KOPT-K1 (cell line): ENCODE results near the gene APLNR.
"Not testable (repeated sequence)": the region's sequence is repeated elsewhere in the genome, so short reads cannot be mapped to it uniquely, and the experiment has no call there.

Experiments used
- H3K27ac ChIP-seq: fragments of 200-600 bp; sonication (generic); 2 replicates; pipeline ENCODE4 v1.5.1; 2016; ENCODE audit warnings: antibody characterized with exemption, mild to moderate bottlenecking, low read depth, low read length; ENCODE audit not compliant: poor library complexity, severe bottlenecking
- H3K36me3 ChIP-seq: fragments of 200-600 bp; sonication (generic); 2 replicates; pipeline ENCODE4 v1.5.1; 2017; ENCODE audit warnings: antibody characterized with exemption, mild to moderate bottlenecking, low read length, moderate library complexity; ENCODE audit not compliant: insufficient read depth
- H3K9me3 ChIP-seq: fragments of 200-600 bp; sonication (generic); 2 replicates; pipeline ENCODE4 v1.5.1; 2017; ENCODE audit warnings: antibody characterized with exemption, low read length, mild to moderate bottlenecking; ENCODE audit not compliant: insufficient read depth, poor library complexity, severe bottlenecking

Gene APLNR

DNA sequence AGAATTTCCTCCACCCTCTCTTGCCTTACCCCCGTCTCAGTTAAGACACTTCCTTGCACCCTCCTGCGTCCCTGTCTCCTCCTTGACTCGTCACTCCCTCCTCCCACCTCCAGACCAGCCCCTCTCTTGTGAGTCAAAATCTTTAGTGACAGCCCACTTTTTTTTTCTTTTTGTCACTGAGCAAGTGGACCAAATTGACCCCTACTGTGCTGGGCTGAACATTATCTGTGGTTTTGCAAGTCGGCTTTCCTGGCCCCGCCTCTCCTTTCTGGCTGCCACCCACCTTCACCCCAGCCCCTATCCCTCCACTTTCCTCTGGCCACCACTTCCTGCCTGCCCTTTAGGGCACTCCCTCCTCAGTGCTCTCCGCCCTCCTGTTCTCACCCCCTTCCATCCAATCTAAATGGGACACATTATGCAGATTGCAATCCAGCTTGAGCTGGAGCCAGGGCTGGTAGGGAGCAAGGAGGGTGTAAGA lies at the start of gene APLNR:
Gene APLNR, minus strand, starts transcription at position 47 of the 478 bp plus-strand sequence. CDS start 246 bp downstream, outside the sequence.
- no peaks in the 10 kb centered on the region for H3K36me3 ChIP-seq
- no peak within 1 kb of the TSS for H3K27ac ChIP-seq
- no peaks in the 10 kb centered on the region for H3K9me3 ChIP-seq

GRCh38 chr11:57283231-57283990 lies 46.4 kb upstream of the APLNR start:
- H3K27ac ChIP-seq, result no peak overlapping the region
- no peaks in the 10 kb centered on the region for H3K36me3 ChIP-seq
- H3K9me3 ChIP-seq, result no peaks in the 10 kb centered on the region

DNA sequence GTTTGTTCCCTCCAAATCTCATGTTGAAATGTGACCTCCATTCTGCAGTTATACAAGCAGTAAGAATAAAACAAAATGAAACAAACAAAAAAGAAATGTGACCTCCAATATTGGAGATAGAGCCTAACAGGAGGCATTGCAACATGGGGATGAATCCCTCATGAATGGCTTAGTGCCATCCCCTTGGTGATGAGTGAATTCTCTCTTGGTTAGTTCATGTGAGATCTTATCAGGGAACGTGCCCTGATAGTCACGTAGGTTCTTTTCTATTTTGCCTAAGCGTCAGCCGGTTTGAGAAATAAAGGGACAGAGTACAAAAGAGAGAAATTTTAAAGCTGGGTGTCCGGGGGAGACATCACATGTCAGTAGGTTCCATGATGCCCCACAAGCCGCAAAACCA lies 44.5 kb upstream of the APLNR start:
- not testable (repeated sequence) for H3K9me3 ChIP-seq, H3K27ac ChIP-seq, H3K36me3 ChIP-seq

- H3K9me3 ChIP-seq, result no peaks in the 10 kb centered on the region
- no peaks in the 10 kb centered on the region for H3K36me3 ChIP-seq
- no peak overlapping the region for H3K27ac ChIP-seq
These were observed 42.1 kb upstream of the APLNR start for GRCh38 chr11:57279116-57279515.

GRCh38 chr11:57278721-57279095 lies 41.7 kb upstream of the APLNR start:
- no peaks in the 10 kb centered on the region for H3K9me3 ChIP-seq
- no peak overlapping the region for H3K27ac ChIP-seq
- H3K36me3 ChIP-seq, result no peaks in the 10 kb centered on the region

GRCh38 chr11:57277845-57278720 lies 41.0 kb upstream of the APLNR start:
- no peak overlapping the region for H3K27ac ChIP-seq
- no peaks in the 10 kb centered on the region for H3K9me3 ChIP-seq
- no peaks in the 10 kb centered on the region for H3K36me3 ChIP-seq

- no peak overlapping the region for H3K27ac ChIP-seq
- H3K9me3 ChIP-seq, result no peaks in the 10 kb centered on the region
- no peaks in the 10 kb centered on the region for H3K36me3 ChIP-seq
These were observed 40.1 kb upstream of the APLNR start for GRCh38 chr11:57276971-57277675.

DNA sequence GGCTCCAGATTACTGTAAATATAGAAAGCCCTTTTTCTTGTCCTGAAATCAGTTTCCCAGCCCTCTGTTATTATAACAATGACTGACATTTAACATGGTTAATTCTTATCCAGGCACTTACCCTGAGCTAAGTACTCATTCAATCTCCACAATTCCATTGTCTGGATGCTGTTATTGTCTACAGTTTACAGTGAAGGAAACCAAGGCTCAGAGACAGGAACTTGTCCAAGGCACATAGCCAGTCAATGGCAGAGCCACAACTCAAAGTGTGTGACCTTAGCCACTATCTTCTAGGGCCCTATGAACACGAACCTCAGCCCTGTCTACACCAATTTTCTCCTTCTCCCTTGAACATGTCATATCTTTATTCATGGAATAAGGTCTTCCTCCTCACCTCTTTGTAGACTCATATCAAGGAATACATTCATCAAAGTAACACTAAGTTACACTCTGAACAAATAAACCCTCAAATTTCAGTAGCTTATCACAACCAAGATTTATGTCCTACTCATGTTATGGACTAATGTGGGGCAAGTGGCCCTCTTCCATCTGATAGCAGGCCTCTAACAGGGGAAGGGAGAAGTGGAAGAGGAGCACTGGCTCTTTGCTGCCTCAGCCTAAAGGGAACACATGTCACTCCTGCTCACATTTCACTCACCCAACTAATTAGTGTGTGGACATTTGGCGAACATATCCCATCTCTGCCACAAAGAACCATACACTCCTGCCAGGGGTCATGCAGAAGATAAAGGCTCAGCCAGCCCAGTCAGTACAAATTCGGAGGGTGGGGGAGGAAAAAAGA lies 39.3 kb upstream of the APLNR start:
- Histone ChIP-seq H3K27ac (no peak overlapping the region), H3K9me3 (no peaks in the 10 kb centered on the region), H3K36me3 (no peaks in the 10 kb centered on the region)

GRCh38 chr11:57275582-57275981 lies 38.5 kb upstream of the APLNR start:
- Histone ChIP-seq H3K36me3 (no peaks in the 10 kb centered on the region), H3K27ac (no peak overlapping the region), H3K9me3 (no peaks in the 10 kb centered on the region)

GRCh38 chr11:57274904-57275498 lies 38.0 kb upstream of the APLNR start:
- Histone ChIP-seq H3K27ac (no peak overlapping the region), H3K36me3 (no peaks in the 10 kb centered on the region), H3K9me3 (no peaks in the 10 kb centered on the region)

- no peaks in the 10 kb centered on the region for H3K9me3 ChIP-seq
These were observed 36.5 kb upstream of the APLNR start for GRCh38 chr11:57273448-57274058.

DNA sequence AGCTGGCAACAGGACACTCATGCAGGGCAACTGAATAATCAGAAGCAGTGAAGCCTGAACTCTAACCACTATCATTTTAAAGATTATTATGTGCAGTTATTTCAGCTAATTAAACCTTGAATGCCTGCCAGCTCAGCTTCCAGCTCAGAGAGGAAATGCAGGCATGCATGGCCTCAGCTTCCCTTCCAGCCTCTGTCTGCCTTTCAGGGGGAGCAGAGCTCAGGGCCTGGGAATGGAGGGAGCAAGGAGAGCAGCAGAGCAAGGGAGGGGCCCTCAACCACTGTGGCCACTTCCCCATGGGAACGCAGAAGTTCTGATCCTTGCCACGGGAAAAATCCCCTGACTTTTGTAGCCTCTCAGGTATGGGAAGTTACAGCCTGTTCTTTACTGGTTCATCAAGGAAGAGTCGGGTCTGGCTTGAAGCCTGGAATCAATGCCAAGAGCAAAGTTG lies 32.5 kb upstream of the APLNR start:
- Histone ChIP-seq H3K36me3 (no peaks in the 10 kb centered on the region), H3K27ac (no peak overlapping the region), H3K9me3 (peaks cover 20% of the 10 kb centered on the region)

More at GRCh38 chr11:57273448-57274058, 36.5 kb upstream of the APLNR start:
- Histone ChIP-seq H3K27ac (no peak overlapping the region), H3K36me3 (no peaks in the 10 kb centered on the region)

DNA sequence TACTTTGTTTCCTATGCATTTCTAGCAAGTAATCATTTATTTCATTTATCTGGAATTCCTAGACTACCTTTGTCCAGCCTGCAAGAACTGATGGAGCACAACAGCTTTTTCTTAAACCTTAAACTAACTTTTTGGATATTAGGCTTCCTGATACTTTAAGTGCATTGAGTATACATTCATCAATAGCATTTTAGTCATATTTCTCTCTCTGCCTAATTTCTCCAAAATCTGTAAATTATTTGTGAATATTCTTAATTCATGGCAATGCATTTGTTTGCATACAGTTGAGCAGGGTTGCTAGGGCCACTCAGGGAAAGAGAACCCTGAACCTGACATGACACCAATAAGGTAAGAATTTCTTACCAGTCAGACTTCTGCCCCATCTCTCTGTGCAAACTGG lies 29.1 kb upstream of the APLNR start:
- no peaks in the 10 kb centered on the region for H3K36me3 ChIP-seq

DNA sequence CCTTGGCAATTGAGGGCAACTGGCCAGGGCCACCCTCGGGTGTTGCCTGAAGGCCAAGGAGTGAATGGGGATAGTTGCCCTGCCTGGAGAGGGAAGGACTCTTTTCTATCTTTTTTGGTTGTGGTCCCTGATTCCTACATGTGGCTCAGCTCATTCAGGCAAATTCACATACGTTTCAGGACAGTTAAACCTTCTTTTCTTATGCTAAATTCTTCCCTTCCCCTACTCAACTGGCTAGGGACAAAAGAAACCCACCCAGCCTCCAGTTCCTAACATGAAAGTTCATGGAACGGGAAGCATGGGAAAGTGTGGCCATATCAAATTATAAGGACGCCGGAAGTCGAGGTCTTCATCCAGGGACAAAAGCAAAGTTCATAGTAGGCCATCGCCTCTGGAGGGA lies 26.3 kb upstream of the APLNR start:
- peaks cover 20% of the 10 kb centered on the region for H3K9me3 ChIP-seq
- no peaks in the 10 kb centered on the region for H3K36me3 ChIP-seq
- no peak overlapping the region for H3K27ac ChIP-seq

More for the DNA sequence above, 29.1 kb upstream of the APLNR start:
- H3K27ac ChIP-seq, result no peak overlapping the region
- peaks cover 20% of the 10 kb centered on the region for H3K9me3 ChIP-seq
